Measurements from ENCODE around the gene CCDC85B. TPM values are rescaled to one million over a fixed set of nuclear protein-coding genes. Genes with fewer than 3 reads are reported as not detected.

Gene CCDC85B
- total and polyA plus RNA-seq, 2 of the 13 experiments (the other 11 are each of a cell fraction or from before 2014, with no cell fraction given) = 8.2 to 19.5 TPM

DNA sequence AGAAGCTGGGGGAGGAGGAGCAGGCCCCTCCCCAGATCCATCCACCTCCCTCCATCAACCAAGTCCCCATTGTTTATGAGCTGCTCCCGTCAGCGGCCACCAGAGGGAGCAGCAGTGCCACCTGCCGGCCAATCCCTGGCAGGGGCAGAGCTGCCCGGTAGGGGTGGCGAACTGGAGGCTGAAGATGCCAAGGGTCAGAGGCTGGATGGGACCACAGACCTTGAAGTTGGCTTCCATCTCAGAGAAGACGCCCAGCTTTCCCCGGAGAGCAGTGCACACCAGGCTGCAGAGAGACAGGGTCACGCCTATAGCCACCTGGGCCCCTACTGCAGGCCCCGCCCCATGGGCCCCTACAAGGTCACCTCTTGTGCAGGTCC, 5.8 kb upstream of the CCDC85B start (continued):
- TF ChIP-seq, protein P1, sequence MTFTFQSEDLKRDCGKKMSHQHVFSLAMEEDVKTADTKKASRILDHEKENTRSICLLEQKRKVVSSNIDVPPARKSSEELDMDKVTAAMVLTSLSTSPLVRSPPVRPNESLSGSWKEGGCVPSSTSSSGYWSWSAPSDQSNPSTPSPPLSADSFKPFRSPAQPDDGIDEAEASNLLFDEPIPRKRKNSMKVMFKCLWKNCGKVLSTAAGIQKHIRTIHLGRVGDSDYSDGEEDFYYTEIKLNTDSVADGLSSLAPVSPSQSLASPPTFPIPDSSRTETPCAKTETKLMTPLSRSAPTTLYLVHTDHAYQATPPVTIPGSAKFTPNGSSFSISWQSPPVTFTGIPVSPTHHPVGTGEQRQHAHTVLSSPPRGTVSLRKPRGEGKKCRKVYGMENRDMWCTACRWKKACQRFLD (CRISPR knock-in tag; IDR thresholded peaks at IDR 0.05; ENCODE audit: borderline replicate concordance) = no peak
- peak; percentile 28; the same call in 1 of the 2 replicates for TF ChIP-seq BORCS8-MEF2B (CRISPR knock-in tag; IDR thresholded peaks at IDR 0.05)
- TF ChIP-seq GTF3A (CRISPR knock-in tag; conservative IDR thresholded peaks at IDR 0.05) = no peak
- TF ChIP-seq HNRNPK (IDR thresholded peaks at IDR 0.05; ENCODE audit: low read depth, low read length, poor library complexity, severe bottlenecking) = no peak
- no peak for TF ChIP-seq SOX6 (IDR thresholded peaks at IDR 0.05)
- no peak for TF ChIP-seq SOX6 (CRISPR knock-in tag; IDR thresholded peaks at IDR 0.05)
- TF ChIP-seq TBX3 (IDR thresholded peaks at IDR 0.05; ENCODE audit: borderline replicate concordance) = no peak
- no peak for TF ChIP-seq AKAP8 (CRISPR knock-in tag; IDR thresholded peaks at IDR 0.05)
- TF ChIP-seq IRF1 (CRISPR knock-in tag; IDR thresholded peaks at IDR 0.05; ENCODE audit: low read depth) = no peak
- no peak for TF ChIP-seq ZNF550 (CRISPR knock-in tag; IDR thresholded peaks at IDR 0.05; ENCODE audit: borderline replicate concordance)
- no peak for TF ChIP-seq RFXANK (CRISPR knock-in tag; IDR thresholded peaks at IDR 0.05)
- no peak for TF ChIP-seq ZNF703 (CRISPR knock-in tag; IDR thresholded peaks at IDR 0.05; ENCODE audit: borderline replicate concordance)
- TF ChIP-seq ELF1 (CRISPR knock-in tag; IDR thresholded peaks at IDR 0.05) = peak; percentile 25; the same call in 1 of the 2 replicates
- TF ChIP-seq, protein P2, sequence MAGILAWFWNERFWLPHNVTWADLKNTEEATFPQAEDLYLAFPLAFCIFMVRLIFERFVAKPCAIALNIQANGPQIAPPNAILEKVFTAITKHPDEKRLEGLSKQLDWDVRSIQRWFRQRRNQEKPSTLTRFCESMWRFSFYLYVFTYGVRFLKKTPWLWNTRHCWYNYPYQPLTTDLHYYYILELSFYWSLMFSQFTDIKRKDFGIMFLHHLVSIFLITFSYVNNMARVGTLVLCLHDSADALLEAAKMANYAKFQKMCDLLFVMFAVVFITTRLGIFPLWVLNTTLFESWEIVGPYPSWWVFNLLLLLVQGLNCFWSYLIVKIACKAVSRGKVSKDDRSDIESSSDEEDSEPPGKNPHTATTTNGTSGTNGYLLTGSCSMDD (CRISPR knock-in tag; IDR thresholded peaks at IDR 0.05) = no peak
- TF ChIP-seq BCL3 (CRISPR knock-in tag; IDR thresholded peaks at IDR 0.05) = no peak
- TF ChIP-seq, protein P3, sequence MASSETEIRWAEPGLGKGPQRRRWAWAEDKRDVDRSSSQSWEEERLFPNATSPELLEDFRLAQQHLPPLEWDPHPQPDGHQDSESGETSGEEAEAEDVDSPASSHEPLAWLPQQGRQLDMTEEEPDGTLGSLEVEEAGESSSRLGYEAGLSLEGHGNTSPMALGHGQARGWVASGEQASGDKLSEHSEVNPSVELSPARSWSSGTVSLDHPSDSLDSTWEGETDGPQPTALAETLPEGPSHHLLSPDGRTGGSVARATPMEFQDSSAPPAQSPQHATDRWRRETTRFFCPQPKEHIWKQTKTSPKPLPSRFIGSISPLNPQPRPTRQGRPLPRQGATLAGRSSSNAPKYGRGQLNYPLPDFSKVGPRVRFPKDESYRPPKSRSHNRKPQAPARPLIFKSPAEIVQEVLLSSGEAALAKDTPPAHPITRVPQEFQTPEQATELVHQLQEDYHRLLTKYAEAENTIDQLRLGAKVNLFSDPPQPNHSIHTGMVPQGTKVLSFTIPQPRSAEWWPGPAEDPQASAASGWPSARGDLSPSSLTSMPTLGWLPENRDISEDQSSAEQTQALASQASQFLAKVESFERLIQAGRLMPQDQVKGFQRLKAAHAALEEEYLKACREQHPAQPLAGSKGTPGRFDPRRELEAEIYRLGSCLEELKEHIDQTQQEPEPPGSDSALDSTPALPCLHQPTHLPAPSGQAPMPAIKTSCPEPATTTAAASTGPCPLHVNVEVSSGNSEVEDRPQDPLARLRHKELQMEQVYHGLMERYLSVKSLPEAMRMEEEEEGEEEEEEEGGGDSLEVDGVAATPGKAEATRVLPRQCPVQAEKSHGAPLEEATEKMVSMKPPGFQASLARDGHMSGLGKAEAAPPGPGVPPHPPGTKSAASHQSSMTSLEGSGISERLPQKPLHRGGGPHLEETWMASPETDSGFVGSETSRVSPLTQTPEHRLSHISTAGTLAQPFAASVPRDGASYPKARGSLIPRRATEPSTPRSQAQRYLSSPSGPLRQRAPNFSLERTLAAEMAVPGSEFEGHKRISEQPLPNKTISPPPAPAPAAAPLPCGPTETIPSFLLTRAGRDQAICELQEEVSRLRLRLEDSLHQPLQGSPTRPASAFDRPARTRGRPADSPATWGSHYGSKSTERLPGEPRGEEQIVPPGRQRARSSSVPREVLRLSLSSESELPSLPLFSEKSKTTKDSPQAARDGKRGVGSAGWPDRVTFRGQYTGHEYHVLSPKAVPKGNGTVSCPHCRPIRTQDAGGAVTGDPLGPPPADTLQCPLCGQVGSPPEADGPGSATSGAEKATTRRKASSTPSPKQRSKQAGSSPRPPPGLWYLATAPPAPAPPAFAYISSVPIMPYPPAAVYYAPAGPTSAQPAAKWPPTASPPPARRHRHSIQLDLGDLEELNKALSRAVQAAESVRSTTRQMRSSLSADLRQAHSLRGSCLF (CRISPR knock-in tag; IDR thresholded peaks at IDR 0.05; ENCODE audit: borderline replicate concordance) = no peak
- no peak for TF ChIP-seq NCOA1 (CRISPR knock-in tag; IDR thresholded peaks at IDR 0.05)
- TF ChIP-seq, protein P4, sequence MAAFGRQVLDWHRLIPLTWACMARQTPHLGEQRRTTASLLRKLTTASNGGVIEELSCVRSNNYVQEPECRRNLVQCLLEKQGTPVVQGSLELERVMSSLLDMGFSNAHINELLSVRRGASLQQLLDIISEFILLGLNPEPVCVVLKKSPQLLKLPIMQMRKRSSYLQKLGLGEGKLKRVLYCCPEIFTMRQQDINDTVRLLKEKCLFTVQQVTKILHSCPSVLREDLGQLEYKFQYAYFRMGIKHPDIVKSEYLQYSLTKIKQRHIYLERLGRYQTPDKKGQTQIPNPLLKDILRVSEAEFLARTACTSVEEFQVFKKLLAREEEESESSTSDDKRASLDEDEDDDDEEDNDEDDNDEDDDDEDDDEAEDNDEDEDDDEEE (CRISPR knock-in tag; IDR thresholded peaks at IDR 0.05) = no peak
- TF ChIP-seq ATF1 (CRISPR knock-in tag; IDR thresholded peaks at IDR 0.05) = no peak
- TF ChIP-seq MAF1 (CRISPR knock-in tag; IDR thresholded peaks at IDR 0.05; ENCODE audit: borderline replicate concordance) = 0 out of 2 replicates have a peak, but pooled peaks have one; percentile 35
- 0 out of 2 replicates have a peak, but pooled peaks have one; percentile 17 for TF ChIP-seq ZNF746 (CRISPR knock-in tag; IDR thresholded peaks at IDR 0.05)

All from HepG2 (cell line).